B cell (primary cell): Measurements from ENCODE around the gene NPHS1. TPM values are rescaled to one million over a fixed set of nuclear protein-coding genes. Genes with fewer than 3 reads are reported as not detected.

Source experiments
- ATAC-seq: fragments of 200-7000 bp; cut with Tn5 transposase; one replicate; pipeline ENCODE4 v1.10.0; 2021; ENCODE audit warnings: low read depth, mild to moderate bottlenecking, moderate number of reproducible peaks, moderate library complexity
- CTCF ChIA-PET: fragments of 350-600 bp; sonication (Branson Sonifier 250); formaldehyde crosslinking; loops from one replicate; lab custom pipeline; 2021; ENCODE audit warnings: antibody characterized with exemption, inconsistent platforms; lab: Charles Lee
- POLR2A ChIA-PET: fragments of 350-600 bp; sonication (Branson Sonifier 250); formaldehyde crosslinking; loops from one replicate; lab custom pipeline; 2021; ENCODE audit warnings: antibody characterized with exemption; lab: Charles Lee
- DNase-seq: peaks from one replicate; pipeline ENCODE4 v3.0.0; 2013
- H2AFZ ChIP-seq: 2 replicates; pipeline ENCODE4 v1.6.1; 2012; ENCODE audit warnings: mild to moderate bottlenecking, low read depth, low read length; ENCODE audit not compliant: insufficient read depth, poor library complexity, severe bottlenecking
- H3K27ac ChIP-seq, 2 donors: 1 replicate in 1 of 2; 2 replicates in 1 of 2; pipeline ENCODE4 v1.5.1; 2012 to 2013; ENCODE audit warnings: low read length in 2 of 2, mild to moderate bottlenecking in 2 of 2, moderate library complexity in 1 of 2
- H3K27me3 ChIP-seq, 4 experiments: fragments of 200-600 bp in 1 of 4; sonication (generic) in 1 of 4; replicated peaks in 1 of 4; 1 replicate in 2 of 4; 2 replicates in 2 of 4; pipeline versions ENCODE4 v1.6.1 to v1.7.0; 2013 to 2016; ENCODE audit warnings: low read length in 3 of 4, mild to moderate bottlenecking in 2 of 4, mixed read lengths in 1 of 4, moderate library complexity in 1 of 4; ENCODE audit not compliant: insufficient read depth in 4 of 4, control insufficient read depth in 3 of 4; ENCODE audit errors: control extremely low read depth in 1 of 4
- H3K36me3 ChIP-seq, 2 experiments: replicated peaks in 1 of 2; 1 replicate in 1 of 2; 2 replicates in 1 of 2; pipeline versions ENCODE4 v1.6.1 to v1.7.1; 2013; ENCODE audit warnings: low read length in 1 of 2; ENCODE audit not compliant: insufficient read depth in 2 of 2, control insufficient read depth in 1 of 2; ENCODE audit errors: control extremely low read depth in 1 of 2, extremely low read depth in 1 of 2
- H3K4me1 ChIP-seq, 2 donors: fragments of 200-600 bp in 1 of 2; sonication (generic) in 1 of 2; 1 replicate in 1 of 2; 2 replicates in 1 of 2; pipeline versions ENCODE4 v1.5.1 to v1.6.1; 2013 to 2017; ENCODE audit warnings: low read length in 2 of 2; ENCODE audit not compliant: control insufficient read depth in 2 of 2, insufficient read depth in 2 of 2
- H3K4me2 ChIP-seq: replicated peaks from 2 replicates; pipeline ENCODE3; 2012; ENCODE audit warnings: mild to moderate bottlenecking, low read depth, low read length; ENCODE audit not compliant: poor library complexity, severe bottlenecking
- H3K4me3 ChIP-seq, 5 experiments: fragments of 200-600 bp in 1 of 5; sonication (generic) in 1 of 5; 1 replicate in 3 of 5; 2 replicates in 2 of 5; pipeline versions ENCODE4 v1.5.1 to v1.7.0; 2011 to 2016; ENCODE audit warnings: low read length in 4 of 5, mild to moderate bottlenecking in 4 of 5, low read depth in 2 of 5, control low read depth in 1 of 5, moderate library complexity in 1 of 5; ENCODE audit not compliant: insufficient read depth in 1 of 5; ENCODE audit errors: control extremely low read depth in 1 of 5, extremely low read depth in 1 of 5
- H3K79me2 ChIP-seq: fragments of 200-600 bp; sonication (generic); one replicate; pipeline ENCODE4 v1.6.0; 2016; ENCODE audit warnings: low read length; ENCODE audit not compliant: control insufficient read depth, insufficient read depth
- H3K9ac ChIP-seq: fragments of 200-600 bp; sonication (generic); 2 replicates; pipeline ENCODE4 v1.6.1; 2017; ENCODE audit warnings: mild to moderate bottlenecking, low read length, moderate library complexity
- H3K9me3 ChIP-seq, 3 donors: one replicate each; pipeline versions ENCODE4 v1.6.1 to v1.7.1; 2013; ENCODE audit warnings: low read length in 2 of 3; ENCODE audit not compliant: control insufficient read depth in 2 of 3, insufficient read depth in 1 of 3; ENCODE audit errors: control extremely low read depth in 1 of 3
- H4K20me1 ChIP-seq: 2 replicates; pipeline ENCODE4 v1.6.0; 2012; ENCODE audit warnings: mild to moderate bottlenecking, low read length; ENCODE audit not compliant: insufficient read depth, control insufficient read depth, poor library complexity, severe bottlenecking
- H3K27ac Mint-ChIP-seq: one replicate; pipeline ENCODE4 v1.8.0; 2021; ENCODE audit warnings: mixed read lengths
- H3K27me3 Mint-ChIP-seq: one replicate; pipeline ENCODE4 v1.8.0; 2021; ENCODE audit warnings: mixed read lengths
- H3K4me1 Mint-ChIP-seq: one replicate; pipeline ENCODE4 v1.8.0; 2021; ENCODE audit warnings: mixed read lengths
- H3K4me3 Mint-ChIP-seq: one replicate; pipeline ENCODE4 v1.8.0; 2021; ENCODE audit warnings: mixed read lengths
- H3K9me3 Mint-ChIP-seq: one replicate; pipeline ENCODE4 v1.8.0; 2022; ENCODE audit warnings: mixed read lengths; ENCODE audit not compliant: insufficient read depth
- EZH2 ChIP-seq: IDR thresholded peaks from 2 replicates; pipeline ENCODE4 v1.6.1; 2012; ENCODE audit warnings: borderline replicate concordance, low read depth, mild to moderate bottlenecking, moderate library complexity, low read length; ENCODE audit not compliant: insufficient read depth, poor library complexity, severe bottlenecking
- WGBS: methylation state at CpG from one replicate; pipeline ENCODE4 v1.1.5; 2013; ENCODE audit warnings: missing lambda C conversion rate; ENCODE audit not compliant: insufficient coverage; 5-methylcytosine and 5-hydroxymethylcytosine counted together
- intact Hi-C: fragments of 100-400 bp; cut with micrococcal nuclease; formaldehyde crosslinking; loops from one replicate; pipeline ENCODE4 v1.10.0; 2022
- polyA plus RNA-seq: library from polyadenylated mRNA; depleted of rRNA; stranded (reverse); fragments of >200 nt; gene quantifications from 2 replicates; pipeline ENCODE4 v1.2.3, GENCODE V29; 2012
- total RNA-seq, 2 donors: library from RNA; stranded (reverse); fragments of 120-200 nt in 1 of 2; gene quantifications; 1 replicate in 1 of 2; 2 replicates in 1 of 2; pipeline versions ENCODE4 v1.2.3 to v1.2.4, GENCODE V29; 2013 to 2022
- TF ChIP-seq, protein P1 (sequence below): fragments of 200-600 bp; IDR thresholded peaks from one replicate; pipeline ENCODE4 v1.8.0; 2022; ENCODE audit warnings: antibody characterized with exemption, mild to moderate bottlenecking

The NPHS1 gene
- total and polyA plus RNA-seq, 2 donors (not counting 1 experiment from before 2014, with no cell fraction given): not detected

- WGBS: 0% methylated on average over 26 of the region's 43 CpGs
- Histone ChIP-seq H3K4me3 (peak overlapping the region; percentile 74 to 100 (median 91)), H3K9ac (peak overlapping the region; percentile 100), H2AFZ (no peak overlapping the region), H3K79me2 (peaks cover 41% of the 10 kb centered on the region), H3K9me3 (peaks cover 0 to 3% (median 0%) of the 10 kb centered on the region in 3 donors), H3K4me1 (peaks cover 53 to 69% of the 10 kb centered on the region in 2 donors), H3K27me3 (no peaks in the 10 kb centered on the region), H4K20me1 (peaks cover 48% of the 10 kb centered on the region), H3K27ac (peak overlapping the region; percentile 100), H3K4me2 (peak overlapping the region; percentile 79), H3K36me3 (peaks cover 8 to 42% of the 10 kb centered on the region in 2 experiments)
- peak overlapping the region; percentile 98 for H3K27ac Mint-ChIP-seq
- peak; percentile 57 for ATAC-seq
- H3K4me3 Mint-ChIP-seq: peak overlapping the region; percentile 94
- ChIA-PET CTCF (interaction anchor here (2.3 kb wide), 1 partner anchor 18 kb away, joined by 11 read pairs; no protein-coding TSS in a partner anchor), POLR2A (interaction anchor here (0.6 to 2.4 kb wide), 9 partner anchors 9 to 635 kb away, joined by 3 to 34 read pairs (median 6); partner anchors contain the start of gene TYROBP)
- H3K9me3 Mint-ChIP-seq: no peaks in the 10 kb centered on the region
- intact Hi-C loops: loop anchor here (1.0 to 10.0 kb wide), 3 partner anchors 17 to 185 kb away; partner anchors contain the start of gene KMT2B
- peaks cover 64% of the 10 kb centered on the region for H3K4me1 Mint-ChIP-seq
- no peak for TF ChIP-seq EZH2
- TF ChIP-seq, protein P1, sequence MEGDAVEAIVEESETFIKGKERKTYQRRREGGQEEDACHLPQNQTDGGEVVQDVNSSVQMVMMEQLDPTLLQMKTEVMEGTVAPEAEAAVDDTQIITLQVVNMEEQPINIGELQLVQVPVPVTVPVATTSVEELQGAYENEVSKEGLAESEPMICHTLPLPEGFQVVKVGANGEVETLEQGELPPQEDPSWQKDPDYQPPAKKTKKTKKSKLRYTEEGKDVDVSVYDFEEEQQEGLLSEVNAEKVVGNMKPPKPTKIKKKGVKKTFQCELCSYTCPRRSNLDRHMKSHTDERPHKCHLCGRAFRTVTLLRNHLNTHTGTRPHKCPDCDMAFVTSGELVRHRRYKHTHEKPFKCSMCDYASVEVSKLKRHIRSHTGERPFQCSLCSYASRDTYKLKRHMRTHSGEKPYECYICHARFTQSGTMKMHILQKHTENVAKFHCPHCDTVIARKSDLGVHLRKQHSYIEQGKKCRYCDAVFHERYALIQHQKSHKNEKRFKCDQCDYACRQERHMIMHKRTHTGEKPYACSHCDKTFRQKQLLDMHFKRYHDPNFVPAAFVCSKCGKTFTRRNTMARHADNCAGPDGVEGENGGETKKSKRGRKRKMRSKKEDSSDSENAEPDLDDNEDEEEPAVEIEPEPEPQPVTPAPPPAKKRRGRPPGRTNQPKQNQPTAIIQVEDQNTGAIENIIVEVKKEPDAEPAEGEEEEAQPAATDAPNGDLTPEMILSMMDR: no peak
- no peaks in the 10 kb centered on the region for H3K27me3 Mint-ChIP-seq
- peak; percentile 98 for DNase-seq
Measured at GRCh38 chr19:35899547-35900214, 47.4 kb upstream of the NPHS1 start.

- no peak overlapping the region for H2AFZ ChIP-seq
- WGBS: 12% methylated on average over 14 of the region's 17 CpGs
- ChIA-PET POLR2A (interaction anchor here (0.6 to 0.7 kb wide), 3 partner anchors 19 to 97 kb away, joined by 3 read pairs; partner anchors contain the start of gene SDHAF1), CTCF (interaction anchor here (1.0 to 3.6 kb wide), 3 partner anchors 16 to 34 kb away, joined by 3 to 11 read pairs (median 11); no protein-coding TSS in a partner anchor)
- peaks cover 44 to 56% of the 10 kb centered on the region in 2 donors for H3K4me1 ChIP-seq
- Mint-ChIP-seq H3K27me3 (no peaks in the 10 kb centered on the region), H3K4me1 (peaks cover 53% of the 10 kb centered on the region), H3K9me3 (no peaks in the 10 kb centered on the region), H3K4me3 (peak overlapping the region; percentile 94), H3K27ac (peak overlapping the region; percentile 98)
- peak overlapping the region; percentile 100 for H3K9ac ChIP-seq
- H4K20me1 ChIP-seq: peaks cover 60% of the 10 kb centered on the region
- no peak for ATAC-seq
- TF ChIP-seq, protein P1: no peak
- no peak for TF ChIP-seq EZH2
- peak overlapping the region; percentile 74 to 100 (median 91) for H3K4me3 ChIP-seq
- H3K79me2 ChIP-seq: peaks cover 45% of the 10 kb centered on the region
- peak overlapping the region; percentile 79 for H3K4me2 ChIP-seq
- peaks cover 0 to 3% (median 0%) of the 10 kb centered on the region in 3 donors for H3K9me3 ChIP-seq
- H3K27ac ChIP-seq: peak overlapping the region; percentile 100
- peaks cover 10 to 52% of the 10 kb centered on the region in 2 experiments for H3K36me3 ChIP-seq
- DNase-seq: peak; percentile 52
- H3K27me3 ChIP-seq: no peaks in the 10 kb centered on the region
- intact Hi-C loops: no loop called here
Measured at GRCh38 chr19:35898499-35898809, 46.1 kb upstream of the NPHS1 start.
